GM21367 (cell line): ENCODE measurements around the gene ATG2B.
"Not testable (repeated sequence)": the region's sequence is repeated elsewhere in the genome, so short reads cannot be mapped to it uniquely, and the experiment has no call there.

Experiments
- ATAC-seq: cut with Tn5 transposase; IDR thresholded peaks from one replicate; pipeline ENCODE4 v1.9.1; 2021; ENCODE audit not compliant: unreplicated experiment

Gene ATG2B

DNA sequence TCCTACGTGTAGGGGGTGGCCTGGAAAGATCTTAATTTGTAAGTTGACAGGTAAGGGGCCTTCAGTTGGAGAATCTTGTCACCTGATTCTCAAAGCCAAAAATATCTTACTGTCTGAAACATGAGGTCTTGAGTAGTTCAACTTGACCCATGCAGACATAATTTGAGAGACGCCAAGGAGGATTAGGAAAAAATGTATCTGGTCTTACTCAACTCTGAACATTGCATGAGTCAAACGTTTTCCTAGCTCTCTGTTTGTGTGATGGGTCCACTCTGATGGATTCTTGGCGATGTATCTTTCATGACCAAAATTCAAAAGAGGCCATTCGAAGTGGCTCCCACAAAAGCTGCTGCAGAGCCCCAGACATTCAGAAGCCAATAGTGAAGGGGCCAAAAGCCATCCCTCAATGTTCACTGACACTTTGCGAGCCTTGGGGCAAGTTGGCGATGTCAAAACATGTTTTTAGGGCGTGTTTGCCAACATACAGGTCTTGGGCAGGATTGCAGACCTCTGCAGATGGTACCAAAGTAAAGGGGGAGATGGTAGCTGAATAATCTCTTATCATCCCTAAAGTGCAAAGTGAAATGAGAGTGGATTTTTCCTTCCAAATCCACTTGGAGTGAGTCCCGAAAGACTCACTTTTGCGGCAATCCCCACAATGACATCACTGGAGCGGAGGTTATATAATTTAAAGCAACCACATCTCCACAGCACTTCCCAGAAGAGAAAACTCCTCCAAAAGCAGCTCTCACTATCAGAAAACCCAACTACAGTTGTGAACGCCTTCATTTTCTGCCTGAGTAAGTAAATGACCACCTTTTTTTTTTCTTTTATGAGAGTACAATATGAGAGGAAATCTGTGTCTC lies 107.4 kb downstream of the ATG2B start, which contains the start of gene BDKRB1:
TSS of gene BDKRB1 (plus strand) at position 710 of the 866 bp plus-strand sequence. CDS start 7,473 bp downstream, outside the sequence.
- no peak for ATAC-seq

DNA sequence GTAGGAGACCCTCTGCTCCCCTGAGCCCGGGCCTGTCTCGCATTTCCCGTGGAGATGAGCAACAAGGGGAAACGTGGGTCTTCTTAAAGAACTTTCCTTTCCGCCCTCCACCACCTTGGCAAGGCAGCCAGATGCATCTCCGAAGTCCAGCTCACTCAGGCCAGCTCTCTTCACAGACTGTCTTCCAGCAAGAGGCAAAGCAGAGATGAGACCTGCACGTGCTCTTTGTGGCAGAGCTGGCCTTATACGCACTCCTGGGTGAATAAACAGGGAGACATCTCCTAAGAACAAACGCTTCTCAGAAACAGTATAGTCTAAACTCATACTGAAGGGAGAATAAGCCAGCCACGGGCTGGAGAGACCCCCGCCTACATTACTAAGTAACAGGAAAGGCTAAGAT lies 108.5 kb downstream of the ATG2B start:
- ATAC-seq, result no peak

DNA sequence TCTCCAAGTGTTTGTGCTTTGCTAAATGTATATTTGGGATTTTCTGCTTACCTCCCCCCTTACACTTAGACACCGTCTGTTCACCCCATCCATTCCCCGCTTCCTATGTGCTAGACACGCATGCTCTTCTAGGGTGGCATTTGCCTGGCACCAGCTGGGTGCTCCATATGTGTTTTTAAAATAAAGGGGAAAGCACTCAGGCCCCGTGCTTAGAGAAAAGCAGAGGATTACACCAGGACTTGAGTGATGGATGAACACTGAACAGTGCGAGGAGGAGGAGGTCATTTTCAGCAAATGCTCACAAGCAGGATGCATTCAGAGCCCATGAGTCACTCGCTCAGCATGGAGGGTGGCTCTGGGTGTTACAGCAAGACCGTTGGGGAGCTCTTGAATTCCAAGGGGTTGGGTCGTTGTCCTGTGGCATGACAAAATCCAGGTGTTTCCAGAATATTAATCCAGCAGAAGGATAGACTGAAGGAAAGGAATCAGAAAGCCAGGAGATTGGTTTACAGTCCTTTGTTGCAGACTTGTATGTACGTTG lies 110.1 kb downstream of the ATG2B start:
- ATAC-seq, result no peak

DNA sequence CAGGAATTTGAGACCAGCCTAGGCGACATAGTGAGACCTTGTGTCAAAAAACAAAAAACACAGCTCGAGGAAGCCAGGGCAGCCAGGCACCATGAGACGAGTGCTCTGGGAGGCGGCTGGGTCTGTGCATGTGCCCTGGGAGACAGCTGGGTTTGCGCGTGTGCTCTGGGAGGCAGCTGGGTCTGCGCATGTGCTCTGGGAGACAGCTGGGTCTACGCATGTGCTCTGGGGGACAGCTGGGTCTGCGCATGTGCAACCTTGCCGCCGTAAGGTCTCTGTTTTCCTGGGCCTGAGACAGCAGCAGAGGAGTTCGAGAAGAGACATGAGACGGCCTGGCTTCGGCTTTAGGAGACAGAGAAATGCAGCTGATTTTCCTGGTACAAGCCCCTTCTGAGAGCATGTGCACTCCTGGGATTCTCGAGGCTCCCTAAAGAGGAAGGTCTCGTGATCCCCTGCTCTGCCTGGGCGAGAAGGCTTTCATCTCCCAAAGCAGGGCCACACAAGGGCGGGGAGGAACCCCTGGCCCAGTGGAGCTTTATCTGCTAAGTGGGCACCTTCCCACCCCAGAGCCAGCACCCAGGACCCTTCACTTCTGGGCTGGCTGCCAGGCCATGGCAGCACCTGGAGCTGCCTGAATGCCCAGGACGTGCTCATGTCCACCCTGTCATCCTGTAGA lies 110.7 kb downstream of the ATG2B start:
- ATAC-seq, result no peak

DNA sequence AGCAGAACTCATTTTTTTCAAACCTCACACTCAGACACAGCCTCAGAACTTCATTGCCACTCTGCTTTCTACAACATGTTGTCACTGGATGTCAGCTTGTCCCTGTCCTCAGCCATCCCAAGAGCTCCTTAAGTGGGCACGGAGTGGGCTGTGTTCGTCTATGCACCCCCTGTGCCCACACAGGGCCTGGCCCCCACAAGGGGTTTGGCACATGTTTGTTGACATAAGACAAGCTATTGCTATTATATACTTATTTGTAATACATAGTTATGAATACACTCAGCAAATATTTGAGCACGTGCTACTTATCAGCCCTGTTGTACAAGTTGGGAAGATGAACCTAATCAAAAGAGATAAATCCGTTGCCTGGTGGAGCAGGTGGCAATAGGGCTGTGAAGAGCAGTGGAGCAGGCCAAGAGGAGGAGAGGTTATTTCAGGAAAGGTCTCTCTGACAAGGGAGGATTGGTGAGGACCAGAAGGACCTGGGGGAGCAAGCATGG lies 111.4 kb downstream of the ATG2B start:
- no peak for ATAC-seq

DNA sequence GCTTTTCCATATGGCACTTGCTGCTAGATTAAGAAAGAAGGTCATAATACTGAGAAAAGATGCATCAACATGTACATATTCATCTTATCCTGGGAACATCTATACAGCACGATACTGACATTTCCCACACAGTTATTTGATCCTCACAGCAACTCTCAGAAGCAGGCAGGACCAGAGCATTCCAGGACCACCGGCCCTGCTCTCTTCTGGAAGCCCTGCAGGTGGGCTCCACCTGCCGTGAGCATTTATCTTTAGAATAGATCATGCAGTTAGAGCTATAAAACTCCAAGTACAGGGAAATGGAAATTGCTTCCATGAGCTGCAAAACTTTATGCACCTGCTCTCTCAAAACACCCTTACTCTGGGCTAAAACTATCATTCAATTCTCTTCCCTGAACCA lies 112.7 kb downstream of the ATG2B start:
- ATAC-seq, result no peak

DNA sequence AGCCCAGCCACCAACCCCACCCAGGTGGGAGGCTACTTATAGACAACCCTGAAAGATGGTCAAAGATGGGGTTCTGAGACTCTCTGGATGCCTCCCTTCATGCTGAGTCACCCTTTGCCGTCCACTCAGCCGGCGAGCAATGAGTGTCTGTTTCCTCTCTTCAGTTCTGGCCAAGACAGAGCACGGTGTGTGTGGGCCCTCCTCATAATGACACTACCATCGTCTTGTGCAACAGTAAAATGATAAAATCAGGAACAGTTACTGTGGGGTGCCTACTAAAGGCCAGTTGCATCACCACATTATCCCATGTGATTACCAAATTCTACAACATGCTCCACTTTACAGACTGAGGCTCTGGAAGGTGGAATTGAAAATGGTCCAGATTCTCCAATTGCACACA lies 114.1 kb downstream of the ATG2B start:
- no peak for ATAC-seq

DNA sequence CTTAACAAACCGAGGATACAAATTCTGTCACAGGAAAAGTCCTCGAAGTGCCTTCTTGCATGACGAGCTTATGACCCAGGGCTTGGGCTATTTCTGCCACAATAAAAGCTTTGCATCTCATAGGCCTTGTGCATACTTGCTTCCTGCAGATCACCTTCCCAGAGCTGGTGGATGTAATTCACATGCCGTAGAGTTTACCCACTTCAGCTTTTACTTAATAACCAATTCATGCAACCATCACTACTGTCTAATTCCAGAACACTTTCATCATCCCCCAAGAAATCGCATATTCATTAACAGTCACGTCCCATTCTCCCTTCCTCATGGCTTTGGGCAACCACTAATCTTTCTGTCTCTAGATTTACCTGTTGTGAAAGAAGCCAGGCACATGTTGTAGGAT lies 116.1 kb downstream of the ATG2B start:
- ATAC-seq, result no peak

DNA sequence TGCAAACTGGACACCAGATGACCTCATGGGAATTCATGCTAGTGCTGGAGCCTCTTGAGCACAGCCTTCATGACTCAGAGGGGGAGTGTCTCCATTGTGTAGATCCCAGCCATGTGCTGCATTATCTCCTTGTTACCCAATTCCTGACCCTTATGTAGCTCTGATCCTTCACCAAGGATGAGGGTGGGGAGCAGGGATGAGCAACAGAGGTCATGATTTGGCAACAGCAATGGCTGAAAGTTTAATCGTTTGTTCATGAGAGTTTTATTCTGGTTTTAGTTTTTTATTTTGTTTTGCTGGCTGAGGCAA lies 116.6 kb downstream of the ATG2B start:
- ATAC-seq, result no peak

DNA sequence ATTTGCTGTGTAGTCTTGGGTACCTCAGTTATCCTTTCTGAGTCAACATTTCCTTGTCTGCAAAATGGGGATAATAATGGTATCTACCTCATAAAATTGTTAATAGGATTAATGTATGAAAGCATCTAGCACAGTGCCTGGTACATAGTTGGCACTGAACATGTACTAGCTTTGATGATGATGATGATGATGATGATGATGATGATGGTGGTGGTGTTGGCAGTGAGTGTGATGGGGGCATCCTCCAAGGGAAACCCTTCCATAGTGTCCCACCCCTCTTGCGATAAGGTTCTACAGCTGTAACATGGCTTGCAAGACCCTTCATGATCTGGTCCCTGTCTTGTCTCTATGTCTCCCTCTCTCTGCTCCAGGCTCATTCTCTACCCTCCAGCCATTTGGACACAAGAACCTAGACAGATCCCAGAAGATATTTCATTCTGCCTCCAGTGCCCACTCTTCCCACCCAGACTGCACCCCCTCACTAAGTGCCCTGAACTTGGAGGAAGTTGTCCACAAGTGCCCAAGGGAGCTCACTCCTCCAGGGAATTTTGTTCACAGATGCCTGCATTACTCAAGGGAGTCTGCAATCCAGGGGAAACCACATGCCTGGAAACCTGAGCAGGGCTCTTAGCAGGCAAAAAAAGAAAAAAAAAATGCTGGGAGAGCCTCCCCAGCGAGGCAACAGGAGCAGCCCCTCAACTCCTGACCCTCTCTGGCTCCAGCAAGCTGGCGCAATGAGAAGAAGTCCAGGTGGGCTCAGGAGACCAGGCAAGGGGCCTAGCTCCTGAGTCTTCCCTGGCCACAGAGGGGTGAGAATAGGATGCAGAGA lies 117.2 kb downstream of the ATG2B start:
- no peak for ATAC-seq

DNA sequence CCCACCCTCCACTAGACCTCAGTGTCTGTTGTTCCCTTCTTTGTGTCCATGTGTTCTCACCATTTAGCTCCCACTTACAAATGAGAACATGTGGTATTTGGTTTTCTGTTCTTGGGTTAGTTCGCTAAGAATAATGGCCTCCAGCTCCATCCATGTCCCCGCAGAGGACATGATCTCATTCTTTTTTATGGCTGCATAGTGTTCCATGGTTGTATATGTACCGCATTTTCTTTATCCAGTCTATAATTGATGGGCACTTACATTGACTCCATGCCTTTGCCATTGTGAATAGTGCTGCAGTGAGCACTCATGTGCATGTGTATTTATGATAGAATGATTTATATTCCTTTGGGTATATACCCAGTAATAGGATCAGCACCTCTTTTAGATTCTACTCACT lies 118.1 kb downstream of the ATG2B start:
- ATAC-seq, result not testable (repeated sequence)

DNA sequence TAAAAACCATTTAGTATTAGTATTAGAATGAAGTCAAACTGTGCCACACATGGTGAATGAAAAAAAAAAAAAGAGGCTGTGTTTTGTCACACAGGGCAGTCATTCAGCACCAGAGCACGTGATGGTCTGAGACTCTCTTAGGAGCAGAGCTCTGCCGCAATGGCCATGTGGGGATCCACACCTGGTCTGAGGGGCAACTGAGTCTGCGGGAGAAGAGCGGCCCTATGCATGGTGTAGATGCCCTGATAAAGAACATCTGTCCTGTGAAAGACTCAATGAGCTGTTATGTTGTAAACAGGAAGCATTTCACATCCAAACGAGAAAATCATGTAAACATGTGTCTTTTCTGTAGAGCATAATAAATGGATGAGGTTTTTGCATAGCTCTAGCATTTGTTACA lies 119.4 kb downstream of the ATG2B start:
- ATAC-seq, result no peak

DNA sequence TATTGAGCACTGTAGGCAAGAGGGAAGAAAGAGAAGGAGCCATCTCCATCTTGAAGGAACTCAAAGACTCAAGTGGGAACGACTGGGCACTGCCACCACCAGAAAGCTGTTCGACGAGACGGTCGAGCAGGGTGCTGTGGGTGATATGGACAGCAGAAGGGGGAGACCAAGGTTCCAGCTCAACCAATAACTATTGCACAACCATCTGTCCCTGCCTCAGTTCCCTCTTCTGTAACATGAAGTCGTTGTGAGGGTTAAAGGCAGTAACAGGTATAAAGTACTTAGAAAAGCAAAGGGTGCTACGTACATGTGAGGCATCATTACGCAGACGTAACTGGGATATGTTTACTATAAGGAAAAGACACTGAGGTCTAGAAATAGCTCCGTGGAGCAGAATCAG lies 121.0 kb downstream of the ATG2B start:
- no peak for ATAC-seq

DNA sequence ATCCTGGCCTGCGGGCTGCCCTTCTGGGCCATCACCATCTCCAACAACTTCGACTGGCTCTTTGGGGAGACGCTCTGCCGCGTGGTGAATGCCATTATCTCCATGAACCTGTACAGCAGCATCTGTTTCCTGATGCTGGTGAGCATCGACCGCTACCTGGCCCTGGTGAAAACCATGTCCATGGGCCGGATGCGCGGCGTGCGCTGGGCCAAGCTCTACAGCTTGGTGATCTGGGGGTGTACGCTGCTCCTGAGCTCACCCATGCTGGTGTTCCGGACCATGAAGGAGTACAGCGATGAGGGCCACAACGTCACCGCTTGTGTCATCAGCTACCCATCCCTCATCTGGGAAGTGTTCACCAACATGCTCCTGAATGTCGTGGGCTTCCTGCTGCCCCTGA lies 122.5 kb downstream of the ATG2B start:
- ATAC-seq, result no peak

DNA sequence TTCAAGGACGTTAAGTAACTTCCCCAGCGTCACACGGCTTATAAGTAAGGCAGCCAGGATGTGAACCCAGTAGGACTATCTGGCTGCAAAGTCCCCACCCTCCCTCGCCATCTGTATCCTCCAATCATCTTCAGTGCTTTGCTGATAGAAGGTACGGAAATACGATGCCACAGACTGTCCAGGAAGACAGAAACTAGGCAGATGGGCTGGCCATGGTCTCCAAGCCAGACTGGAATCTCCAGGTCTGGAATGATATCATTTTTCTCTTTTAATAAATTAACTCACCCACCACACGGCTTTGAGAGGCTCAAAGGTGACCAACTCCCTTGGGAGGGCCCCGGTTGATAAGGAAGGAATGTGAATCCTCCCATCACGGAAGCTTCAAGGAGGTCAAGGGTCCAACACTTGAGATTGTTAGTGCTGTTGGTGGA lies 123.4 kb downstream of the ATG2B start:
- ATAC-seq, result no peak

DNA sequence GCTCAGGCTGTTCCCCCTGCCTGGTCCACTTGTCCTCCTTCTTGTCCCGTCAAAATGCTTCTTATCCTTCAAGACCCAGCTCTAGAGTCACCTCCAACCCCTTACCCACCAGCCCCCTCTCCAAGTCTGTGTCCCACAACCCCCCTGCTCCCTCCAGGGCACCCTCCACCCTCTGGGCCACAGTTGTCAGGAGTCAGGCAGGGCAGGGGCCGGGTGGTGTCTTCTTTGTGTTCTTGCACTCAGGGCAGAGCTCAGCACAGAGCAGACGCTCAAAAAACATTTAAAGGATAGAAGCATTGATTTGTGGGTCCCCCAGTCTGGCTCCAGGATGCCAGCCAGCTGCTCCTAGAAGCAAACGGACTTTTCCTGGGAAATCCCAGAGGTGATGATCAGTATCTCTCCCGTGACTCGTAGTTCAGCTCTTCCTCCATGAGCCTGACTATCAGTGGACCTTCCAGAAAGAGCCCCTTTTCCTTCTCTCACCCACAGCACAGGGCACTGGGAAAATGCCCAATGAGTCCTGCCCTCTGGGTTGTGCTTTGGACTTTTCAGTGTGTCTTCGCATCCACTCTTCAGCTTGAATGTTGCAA lies 124.4 kb downstream of the ATG2B start:
- no peak for ATAC-seq

DNA sequence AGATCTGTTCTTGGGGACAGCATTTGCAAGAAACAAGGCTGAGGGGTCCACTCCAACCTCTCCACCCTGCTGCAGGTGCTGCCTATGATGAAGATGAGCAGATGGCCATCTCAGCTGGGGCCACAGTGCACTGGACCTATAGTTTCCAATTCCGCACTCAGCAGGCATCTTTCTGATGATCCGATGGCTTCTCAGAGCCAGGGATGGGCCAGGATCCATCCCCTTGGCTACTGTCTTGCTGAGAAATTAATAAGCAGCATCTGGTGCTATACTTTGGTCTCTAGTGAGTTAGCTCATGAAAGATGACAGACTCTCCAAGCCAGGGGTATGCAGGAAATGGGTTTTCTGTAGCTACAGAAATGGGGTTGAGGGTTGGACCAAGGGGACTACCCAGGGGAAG lies 125.5 kb downstream of the ATG2B start:
- no peak for ATAC-seq

DNA sequence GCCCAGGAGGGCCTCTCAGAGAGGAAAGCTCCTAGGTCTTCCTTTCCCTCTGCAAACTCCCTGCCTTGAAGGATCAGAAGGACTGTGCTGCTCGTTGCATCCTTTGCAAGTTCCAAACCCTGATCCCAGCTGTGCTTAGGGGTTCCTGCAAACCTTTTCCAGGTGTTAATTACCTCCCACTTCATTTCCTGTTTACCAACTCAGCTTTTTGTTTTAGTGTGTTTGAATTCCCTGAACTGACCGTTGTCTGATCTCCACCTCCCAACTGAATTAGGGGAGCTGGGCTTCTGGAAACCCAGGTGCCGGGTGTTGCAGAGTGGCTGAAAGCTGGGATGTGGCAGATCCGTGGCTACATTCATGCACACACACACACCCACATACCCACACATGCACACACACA lies 127.7 kb downstream of the ATG2B start:
- ATAC-seq, result no peak

DNA sequence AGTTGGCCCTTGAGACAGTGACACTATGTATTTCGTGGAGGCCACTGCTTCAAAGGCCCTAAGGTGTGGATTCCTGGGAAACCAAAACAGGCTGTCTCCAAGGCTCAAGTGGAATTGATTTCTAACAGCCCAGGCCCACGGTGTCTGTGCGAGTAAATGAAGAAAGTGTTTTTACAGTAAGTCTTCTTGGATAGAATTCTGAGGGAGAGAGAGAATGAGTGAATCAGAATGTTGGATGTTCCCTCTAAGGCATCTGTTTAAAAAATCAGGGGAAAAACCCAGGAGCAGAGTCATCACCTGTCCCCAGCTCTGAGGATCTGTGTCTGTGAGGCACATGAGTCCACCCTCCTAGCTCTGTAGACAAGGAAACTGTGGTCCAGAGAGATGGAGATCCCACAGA lies 129.5 kb downstream of the ATG2B start:
- ATAC-seq, result no peak

DNA sequence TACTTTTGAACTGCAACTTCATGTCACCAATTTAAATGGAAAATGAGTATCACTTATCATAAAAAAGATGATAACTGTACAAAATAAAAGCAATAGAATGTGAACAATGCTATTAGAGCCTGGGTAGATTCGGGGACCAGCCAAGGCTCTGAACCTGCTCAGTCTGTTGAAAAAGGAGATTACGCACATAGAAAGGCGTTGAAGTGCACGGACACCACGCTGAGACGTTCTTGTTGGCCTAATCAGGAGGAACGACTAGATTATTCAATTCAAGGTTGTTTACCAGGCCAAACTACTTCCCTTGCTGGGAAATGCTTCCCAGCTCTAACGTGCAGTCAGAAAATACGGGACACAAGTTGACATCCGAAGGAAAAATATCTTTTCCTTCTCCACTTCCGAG lies 130.6 kb downstream of the ATG2B start:
- ATAC-seq, result no peak
